Left lung (tissue), 14 donors: ENCODE measurements around the gene DUSP7. TPM values are rescaled to one million over a fixed set of nuclear protein-coding genes. Genes with fewer than 3 reads are reported as not detected.

Experiments
- ATAC-seq: fragments of 200-7000 bp; cut with Tn5 transposase; one replicate; pipeline ENCODE4 v1.9.1; 2020; ENCODE audit warnings: moderate library complexity
- DNase-seq, 4 donors: peaks; one replicate each; pipeline ENCODE4 v3.0.0-alpha.2; 2013 to 2020
- H3K27ac ChIP-seq, 2 donors: fragments of 200-600 bp; sonication (generic) in 1 of 2; one replicate each; pipeline versions ENCODE4 v1.5.0 to v1.8.0; 2020 to 2021
- H3K27me3 ChIP-seq, 2 donors: fragments of 200-600 bp; sonication (generic) in 1 of 2; one replicate each; pipeline versions ENCODE4 v1.5.0 to v1.8.0; 2020 to 2021
- H3K36me3 ChIP-seq, 2 donors: fragments of 200-600 bp; sonication (generic) in 1 of 2; one replicate each; pipeline versions ENCODE4 v1.5.0 to v1.8.0; 2020 to 2021
- H3K4me1 ChIP-seq, 2 donors: fragments of 200-600 bp; one replicate each; pipeline ENCODE4 v1.8.0; 2021
- H3K4me3 ChIP-seq, 2 donors: fragments of 200-600 bp; sonication (generic) in 1 of 2; one replicate each; pipeline versions ENCODE4 v1.5.0 to v1.8.0; 2020 to 2021; ENCODE audit warnings: mild to moderate bottlenecking in 1 of 2
- H3K9me3 ChIP-seq, 2 donors: fragments of 200-600 bp; sonication (generic) in 1 of 2; one replicate each; pipeline versions ENCODE4 v1.5.0 to v1.8.0; 2020 to 2021
- intact Hi-C, 2 donors: fragments of 100-400 bp; cut with DNase I; formaldehyde crosslinking; loops; one replicate each; pipeline versions ENCODE4 v1.11.2 to v1.14.2; 2022
- long read RNA-seq, 12 donors: library from polyadenylated mRNA in 2 of 12; unstranded in 2 of 12; transcript quantifications; one replicate each; pipeline ENCODE4 v2.0.0 and lab custom pipeline, GENCODE V29; 2019 to 2026
- polyA plus RNA-seq, 6 donors: library from polyadenylated mRNA; unstranded; fragments of 120-200 nt; gene quantifications; one replicate each; pipeline ENCODE4 v1.2.1, GENCODE V29; 2013; ENCODE audit not compliant: insufficient read length in 6 of 6
- total RNA-seq, 2 donors: library from RNA; stranded (reverse); fragmentation: NEBNext Ultra II Directional; extraction: Animal tissue kit (Norgen Biotek cat#: 25700); gene quantifications; one replicate each; pipeline ENCODE4 v1.2.1, GENCODE V29; 2021
- TF ChIP-seq, protein P1 (sequence below), 2 donors: fragments of 200-600 bp; sonication (generic) in 1 of 2; IDR thresholded peaks; one replicate each; pipeline versions ENCODE4 v1.5.0 to v1.8.0; 2021; ENCODE audit warnings: antibody characterized with exemption in 2 of 2
- donor health status: DM: no; HTN: yes; CAD: no.
- donor health status: DM: no; HTN: no; CAD: no.

DUSP7 gene, protein sequence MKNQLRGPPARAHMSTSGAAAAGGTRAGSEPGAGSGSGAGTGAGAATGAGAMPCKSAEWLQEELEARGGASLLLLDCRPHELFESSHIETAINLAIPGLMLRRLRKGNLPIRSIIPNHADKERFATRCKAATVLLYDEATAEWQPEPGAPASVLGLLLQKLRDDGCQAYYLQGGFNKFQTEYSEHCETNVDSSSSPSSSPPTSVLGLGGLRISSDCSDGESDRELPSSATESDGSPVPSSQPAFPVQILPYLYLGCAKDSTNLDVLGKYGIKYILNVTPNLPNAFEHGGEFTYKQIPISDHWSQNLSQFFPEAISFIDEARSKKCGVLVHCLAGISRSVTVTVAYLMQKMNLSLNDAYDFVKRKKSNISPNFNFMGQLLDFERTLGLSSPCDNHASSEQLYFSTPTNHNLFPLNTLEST
- total RNA-seq (10 to 100 TPM; 35.9 to 38.3 TPM), polyA plus RNA-seq (10 to 100 TPM; 17.5 to 23.6 (median 19.9) TPM)
- long read RNA-seq, donor 1, transcript DUSP7-201 (2 exons, 3,059 nt), result major isoform, 8 of 19 reads
- long read RNA-seq, donor 1, transcript DUSP7-202 (3 exons, 3,340 nt), result minor isoform, 5 of 19 reads
- long read RNA-seq, donor 1, partial matches to known transcripts, result 6 of 19 reads
- long read RNA-seq, donor 1, other reads (novel, unspliced or antisense), result 0 of 19 reads
- long read RNA-seq, donor 2, partial matches to known transcripts, result 0 of 4 reads
- long read RNA-seq, donor 2, other reads (novel, unspliced or antisense), result 0 of 4 reads
- long read RNA-seq, donor 3, partial matches to known transcripts, result 0 of 4 reads
- long read RNA-seq, donor 3, other reads (novel, unspliced or antisense), result 0 of 4 reads
- long read RNA-seq, donor 4, partial matches to known transcripts, result 1 of 4 reads
- long read RNA-seq, donor 4, other reads (novel, unspliced or antisense), result 3 of 4 reads
- long read RNA-seq, donor 5, partial matches to known transcripts, result 0 of 5 reads
- long read RNA-seq, donor 5, other reads (novel, unspliced or antisense), result 0 of 5 reads
- long read RNA-seq, donor 6, transcript DUSP7-202 (3 exons, 3,340 nt), result major isoform, 5 of 5 reads
- long read RNA-seq, donor 6, partial matches to known transcripts, result 0 of 5 reads
- long read RNA-seq, donor 6, other reads (novel, unspliced or antisense), result 0 of 5 reads
- long read RNA-seq, donor 7, partial matches to known transcripts, result 0 of 2 reads
- long read RNA-seq, donor 7, other reads (novel, unspliced or antisense), result 0 of 2 reads
- long read RNA-seq, donor 8, partial matches to known transcripts, result 0 of 8 reads
- long read RNA-seq, donor 8, other reads (novel, unspliced or antisense), result 0 of 8 reads
- long read RNA-seq, donor 9, result 0 reads
- long read RNA-seq, donor 10, partial matches to known transcripts, result 1 of 2 reads
- long read RNA-seq, donor 10, other reads (novel, unspliced or antisense), result 0 of 2 reads
- long read RNA-seq, donor 11, transcript DUSP7-202 (3 exons, 3,340 nt), result major isoform, 5 of 12 reads
- long read RNA-seq, donor 11, partial matches to known transcripts, result 5 of 12 reads
- long read RNA-seq, donor 11, other reads (novel, unspliced or antisense), result 0 of 12 reads
- long read RNA-seq, donor 12, partial matches to known transcripts, result 29 of 33 reads
- long read RNA-seq, donor 12, other reads (novel, unspliced or antisense), result 0 of 33 reads

DNA sequence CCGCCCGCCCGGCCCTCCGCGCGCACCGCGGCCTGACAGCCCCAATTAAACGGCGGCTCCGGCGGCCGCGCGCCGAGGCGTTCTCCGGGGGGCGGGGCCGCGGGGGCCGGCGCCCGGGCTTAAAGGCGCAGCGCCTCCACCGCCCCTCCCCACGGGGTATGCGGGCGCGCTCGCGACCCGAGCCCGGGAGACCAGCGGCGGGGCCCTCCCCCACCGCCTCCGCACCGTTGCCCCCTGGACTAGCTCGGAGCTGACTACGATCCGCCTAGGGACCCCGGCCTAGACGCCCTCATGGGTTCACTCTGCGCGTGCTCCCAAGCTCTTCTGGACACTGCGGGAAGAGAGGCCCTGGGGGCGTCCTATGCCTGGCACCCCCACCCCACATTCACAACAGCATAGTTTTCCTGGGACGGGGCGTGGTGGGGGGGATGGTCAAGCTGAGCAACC, at the start of gene DUSP7:
TSS of gene DUSP7 (minus strand) at position 51 of the 447 bp plus-strand sequence. CDS start 205 bp downstream, outside the sequence.
- peak; percentile 73 to 95 (median 76) for DNase-seq
- TF ChIP-seq, protein P1, sequence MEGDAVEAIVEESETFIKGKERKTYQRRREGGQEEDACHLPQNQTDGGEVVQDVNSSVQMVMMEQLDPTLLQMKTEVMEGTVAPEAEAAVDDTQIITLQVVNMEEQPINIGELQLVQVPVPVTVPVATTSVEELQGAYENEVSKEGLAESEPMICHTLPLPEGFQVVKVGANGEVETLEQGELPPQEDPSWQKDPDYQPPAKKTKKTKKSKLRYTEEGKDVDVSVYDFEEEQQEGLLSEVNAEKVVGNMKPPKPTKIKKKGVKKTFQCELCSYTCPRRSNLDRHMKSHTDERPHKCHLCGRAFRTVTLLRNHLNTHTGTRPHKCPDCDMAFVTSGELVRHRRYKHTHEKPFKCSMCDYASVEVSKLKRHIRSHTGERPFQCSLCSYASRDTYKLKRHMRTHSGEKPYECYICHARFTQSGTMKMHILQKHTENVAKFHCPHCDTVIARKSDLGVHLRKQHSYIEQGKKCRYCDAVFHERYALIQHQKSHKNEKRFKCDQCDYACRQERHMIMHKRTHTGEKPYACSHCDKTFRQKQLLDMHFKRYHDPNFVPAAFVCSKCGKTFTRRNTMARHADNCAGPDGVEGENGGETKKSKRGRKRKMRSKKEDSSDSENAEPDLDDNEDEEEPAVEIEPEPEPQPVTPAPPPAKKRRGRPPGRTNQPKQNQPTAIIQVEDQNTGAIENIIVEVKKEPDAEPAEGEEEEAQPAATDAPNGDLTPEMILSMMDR (IDR thresholded peaks at IDR 0.05), result no peak
- Histone ChIP-seq H3K27ac (peak within 1 kb of the TSS; percentile 91), H3K36me3 (peaks cover 0 to 14% of the 10 kb centered on the region in 2 donors), H3K9me3 (no peaks in the 10 kb centered on the region), H3K27me3 (no peaks in the 10 kb centered on the region), H3K4me1 (peaks cover 37 to 70% of the 10 kb centered on the region in 2 donors), H3K4me3 (peak within 1 kb of the TSS; percentile 80 to 94)
- intact Hi-C loops, result no loop called here
- ATAC-seq, result peak; percentile 64

DNA sequence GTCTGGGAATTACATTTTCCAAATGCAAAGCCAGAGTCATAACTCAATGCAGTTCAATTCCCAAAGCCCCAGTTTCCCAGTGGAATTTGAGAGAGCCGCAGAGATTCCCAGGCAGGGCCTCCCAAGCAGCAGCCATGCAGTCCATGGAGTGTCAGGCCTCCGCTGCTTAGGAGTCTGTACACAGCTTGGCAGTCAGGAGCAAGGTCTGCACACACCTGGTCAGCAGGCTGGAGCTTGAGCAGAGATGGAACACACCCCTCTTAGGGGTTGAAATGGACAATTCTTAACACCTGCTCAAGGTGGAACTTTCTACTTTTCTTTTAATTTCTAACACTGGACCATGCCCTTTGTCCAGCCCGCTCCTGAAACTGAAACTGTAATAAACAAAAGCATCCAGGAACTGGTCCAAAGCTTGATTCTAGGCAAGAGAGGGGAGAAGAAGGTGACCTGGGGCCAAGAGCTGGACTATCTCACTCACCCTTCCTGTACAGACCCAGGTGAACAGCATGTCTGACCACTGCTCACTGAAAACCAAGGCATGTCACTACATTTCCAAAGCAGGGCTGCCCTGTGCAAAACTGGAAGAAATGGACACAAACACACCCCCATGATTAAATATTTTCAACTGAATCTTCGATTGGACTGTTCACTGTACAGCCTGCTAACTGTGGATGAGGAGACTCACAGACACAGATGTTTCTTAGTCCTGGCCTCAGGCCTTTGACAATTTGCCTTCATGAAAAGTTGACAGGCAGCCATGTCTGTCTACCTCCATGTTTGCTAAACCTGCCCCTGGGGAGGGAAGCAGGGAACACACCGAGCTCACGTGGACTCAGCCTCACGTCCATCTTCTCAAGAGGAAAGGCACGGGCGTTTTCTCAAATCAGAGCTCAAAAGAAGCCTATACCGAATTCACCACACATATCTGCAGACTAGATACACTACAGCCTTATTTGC, 48.6 kb upstream of the DUSP7 start:
- Histone ChIP-seq H3K4me1 (peaks cover 8 to 13% of the 10 kb centered on the region in 2 donors), H3K36me3 (no peaks in the 10 kb centered on the region), H3K4me3 (no peak overlapping the region), H3K27ac (no peak overlapping the region), H3K27me3 (no peaks in the 10 kb centered on the region), H3K9me3 (peaks cover 0 to 12% of the 10 kb centered on the region in 2 donors)
- no peak for DNase-seq
- ATAC-seq, result no peak
- TF ChIP-seq, protein P1 (IDR thresholded peaks at IDR 0.05), result no peak
- intact Hi-C loops, result no loop called here

DNA sequence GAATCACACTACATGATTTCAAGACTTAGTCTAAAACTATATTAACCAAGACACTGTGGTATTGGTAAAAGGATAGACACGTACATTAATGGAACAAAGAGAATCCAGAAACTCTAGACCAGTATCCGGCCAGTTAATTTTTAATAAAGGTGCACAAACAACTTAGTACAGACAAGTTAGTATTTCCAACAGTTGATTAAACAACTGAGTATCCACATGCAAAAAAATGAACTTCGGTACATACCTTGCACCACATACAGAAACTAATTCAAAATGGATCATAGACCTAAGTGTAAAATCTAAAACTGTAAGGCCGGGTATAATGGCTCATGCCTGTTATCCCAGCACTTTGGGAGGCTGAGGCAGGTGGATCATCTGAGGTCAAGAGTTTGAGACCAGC, 46.6 kb upstream of the DUSP7 start:
- intact Hi-C loops, result no loop called here
- TF ChIP-seq, protein P1 (IDR thresholded peaks at IDR 0.05), result no peak

DNA sequence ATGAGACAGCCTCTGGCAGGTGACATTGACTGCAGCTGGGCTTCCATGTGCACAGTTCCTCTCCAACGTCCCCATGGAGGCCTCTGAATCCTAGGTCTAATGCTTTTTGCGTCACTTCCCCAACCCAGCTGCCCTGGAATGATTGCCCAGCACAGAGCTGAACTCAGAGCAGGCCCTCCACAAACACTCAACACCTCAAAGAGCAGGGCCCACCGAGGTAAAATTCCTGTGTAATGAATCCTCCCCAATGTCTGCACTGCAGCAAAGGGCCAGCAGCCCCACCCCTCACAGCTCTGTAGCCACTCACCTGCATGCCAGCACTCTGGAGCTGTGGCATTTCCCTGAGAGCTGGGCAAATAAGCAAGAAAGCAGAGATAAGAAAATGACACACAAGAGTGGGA, 42.6 kb upstream of the DUSP7 start:
- peaks cover 3 to 11% of the 10 kb centered on the region in 2 donors for H3K4me1 ChIP-seq
- intact Hi-C loops, result no loop called here
- peak; percentile 93 for ATAC-seq

More for the DNA sequence above, 46.6 kb upstream of the DUSP7 start:
- peaks cover 0 to 12% of the 10 kb centered on the region in 2 donors for H3K9me3 ChIP-seq
- no peak for DNase-seq
- no peak for ATAC-seq
- H3K4me1 ChIP-seq, result peaks cover 3 to 12% of the 10 kb centered on the region in 2 donors
- no peak overlapping the region for H3K27ac ChIP-seq
- H3K27me3 ChIP-seq, result no peaks in the 10 kb centered on the region
- H3K4me3 ChIP-seq, result no peak overlapping the region
- H3K36me3 ChIP-seq, result no peaks in the 10 kb centered on the region

More for the DNA sequence above, 42.6 kb upstream of the DUSP7 start:
- H3K9me3 ChIP-seq, result peaks cover 0 to 12% of the 10 kb centered on the region in 2 donors
- no peak overlapping the region for H3K4me3 ChIP-seq
- DNase-seq, result peak in 1 of 4 donors; percentile 71
- no peaks in the 10 kb centered on the region for H3K36me3 ChIP-seq
- no peaks in the 10 kb centered on the region for H3K27me3 ChIP-seq
- TF ChIP-seq, protein P1 (IDR thresholded peaks at IDR 0.05), result no peak
- peak overlapping the region; percentile 57 to 70 for H3K27ac ChIP-seq
